ENCODE results near the gene BAHCC1.

Gene BAHCC1

DNA sequence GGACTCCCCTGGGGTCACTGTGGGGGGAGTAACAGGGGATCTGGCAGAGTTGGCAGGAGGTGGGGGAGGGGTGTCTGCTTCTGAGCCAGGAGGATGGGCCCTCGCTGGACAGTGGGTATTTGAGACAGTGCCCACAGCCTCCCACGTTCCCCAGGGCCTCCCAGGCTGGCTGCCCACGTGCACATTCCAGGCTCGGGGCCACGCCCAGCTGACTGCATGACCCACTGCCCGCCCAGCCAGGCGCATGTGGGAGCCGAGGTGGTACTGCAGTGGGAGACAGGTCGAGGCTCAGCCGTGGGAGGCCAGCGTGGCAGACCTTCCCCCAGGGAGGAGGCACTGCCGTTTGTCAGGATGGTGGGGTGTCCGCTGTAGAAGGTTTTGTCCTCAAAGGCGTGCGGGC is 38.8 kb downstream of the BAHCC1 start:
- no peaks in the 10 kb centered on the region for H3K27me3 ChIP-seq (ENCODE audit: insufficient read depth, low read length)
- WGBS: 89% methylated on average over 15 of the region's 15 CpGs

DNA sequence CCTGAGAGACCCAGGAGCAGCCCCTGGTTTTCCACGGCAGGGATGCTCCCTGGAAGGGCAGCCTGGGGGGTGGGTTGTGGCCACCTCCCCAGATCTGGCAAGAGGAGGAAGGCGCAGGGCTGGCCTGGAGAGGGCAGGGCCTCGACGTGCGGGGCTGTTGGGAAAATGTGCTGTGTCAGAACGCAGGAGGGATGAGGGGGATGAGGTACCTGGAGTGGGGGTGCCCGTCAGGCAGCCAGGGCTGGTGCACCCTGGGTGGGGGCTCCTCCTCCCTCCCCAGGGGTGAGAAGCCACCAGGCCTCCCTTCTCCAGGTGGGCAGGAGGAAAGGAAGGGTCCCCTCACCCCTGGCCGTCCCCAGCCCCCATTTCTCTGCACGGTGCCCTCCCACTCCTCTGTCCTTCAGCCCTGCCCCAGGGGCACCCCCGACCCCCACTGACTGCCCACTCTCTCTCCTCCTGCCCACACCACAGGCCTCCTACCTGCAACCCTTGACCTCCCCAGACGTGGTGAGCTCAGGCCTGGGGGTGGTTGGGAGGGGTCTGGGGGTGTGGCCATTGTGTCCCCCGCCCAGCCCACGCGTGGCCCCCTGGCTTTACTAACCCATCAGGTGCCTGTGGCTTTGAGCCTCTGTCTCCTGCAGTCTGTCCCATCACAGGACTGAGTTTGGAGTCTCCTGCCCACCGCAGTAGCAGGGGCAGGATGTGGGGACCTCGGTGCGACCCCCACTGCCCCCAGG is 39.6 kb downstream of the BAHCC1 start:
- no peaks in the 10 kb centered on the region for H3K4me1 ChIP-seq (ENCODE audit: insufficient read depth, low read length)
- WGBS: 87% methylated on average over 15 of the region's 17 CpGs

More for the DNA sequence above, 38.8 kb downstream of the BAHCC1 start:
- no peaks in the 10 kb centered on the region for H3K9me3 ChIP-seq (ENCODE audit: insufficient read depth, low read depth, low read length)
- no peaks in the 10 kb centered on the region for H3K4me1 ChIP-seq (ENCODE audit: insufficient read depth, low read length)
- H3K9ac ChIP-seq (ENCODE audit: low read depth, low read length): no peak overlapping the region
- no peak overlapping the region for H3K27ac ChIP-seq (ENCODE audit: low read depth, low read length)
- H3K4me3 ChIP-seq (ENCODE audit: low read length): no peak overlapping the region
- no peaks in the 10 kb centered on the region for H3K36me3 ChIP-seq (ENCODE audit: insufficient read depth, low read length)

DNA sequence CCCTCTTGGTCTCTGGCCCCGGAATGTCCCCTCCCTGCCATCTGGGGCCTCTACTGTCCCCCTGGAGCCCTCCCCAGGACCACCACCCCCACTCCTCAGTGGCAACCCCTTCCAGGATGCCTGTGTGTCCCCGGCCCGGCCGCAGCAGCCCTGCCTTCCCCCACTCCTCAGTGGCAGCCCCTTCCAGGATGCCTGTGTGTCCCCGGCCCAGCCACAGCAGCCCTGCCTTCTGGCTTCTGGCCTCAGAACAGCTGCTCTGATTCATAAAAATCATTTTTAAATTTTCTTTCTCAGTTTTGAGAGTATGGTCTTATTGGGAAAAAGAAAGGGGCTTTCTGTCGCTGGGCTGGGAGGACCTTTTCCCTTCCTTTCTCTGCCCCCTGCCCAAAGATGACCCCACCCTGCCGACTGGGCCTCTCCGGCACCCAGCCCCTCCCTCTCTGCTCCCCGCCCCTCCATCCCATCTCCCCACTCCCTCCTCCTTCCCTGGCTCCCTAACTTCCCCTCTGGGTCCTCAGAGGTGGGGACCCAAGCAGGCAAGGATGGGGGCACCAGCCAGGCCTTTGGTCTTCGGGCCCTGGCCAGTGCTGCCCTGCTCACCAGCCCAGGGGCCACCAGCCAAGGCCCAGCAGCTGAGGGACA is 40.5 kb downstream of the BAHCC1 start:
- Histone ChIP-seq H3K4me3 (ENCODE audit: low read length) (no peak overlapping the region), H3K9me3 (ENCODE audit: insufficient read depth, low read depth, low read length) (no peaks in the 10 kb centered on the region), H3K9ac (ENCODE audit: low read depth, low read length) (no peak overlapping the region), H3K27me3 (ENCODE audit: insufficient read depth, low read length) (no peaks in the 10 kb centered on the region), H3K27ac (ENCODE audit: low read depth, low read length) (no peak overlapping the region), H3K4me1 (ENCODE audit: insufficient read depth, low read length) (no peaks in the 10 kb centered on the region), H3K36me3 (ENCODE audit: insufficient read depth, low read length) (no peaks in the 10 kb centered on the region)
- 77% methylated on average over 9 of the region's 10 CpGs for WGBS

More for the DNA sequence above, 39.6 kb downstream of the BAHCC1 start:
- H3K9me3 ChIP-seq (ENCODE audit: insufficient read depth, low read depth, low read length): no peaks in the 10 kb centered on the region
- H3K27me3 ChIP-seq (ENCODE audit: insufficient read depth, low read length): no peaks in the 10 kb centered on the region
- no peak overlapping the region for H3K4me3 ChIP-seq (ENCODE audit: low read length)
- H3K36me3 ChIP-seq (ENCODE audit: insufficient read depth, low read length): no peaks in the 10 kb centered on the region
- H3K9ac ChIP-seq (ENCODE audit: low read depth, low read length): no peak overlapping the region
- H3K27ac ChIP-seq (ENCODE audit: low read depth, low read length): no peak overlapping the region

DNA sequence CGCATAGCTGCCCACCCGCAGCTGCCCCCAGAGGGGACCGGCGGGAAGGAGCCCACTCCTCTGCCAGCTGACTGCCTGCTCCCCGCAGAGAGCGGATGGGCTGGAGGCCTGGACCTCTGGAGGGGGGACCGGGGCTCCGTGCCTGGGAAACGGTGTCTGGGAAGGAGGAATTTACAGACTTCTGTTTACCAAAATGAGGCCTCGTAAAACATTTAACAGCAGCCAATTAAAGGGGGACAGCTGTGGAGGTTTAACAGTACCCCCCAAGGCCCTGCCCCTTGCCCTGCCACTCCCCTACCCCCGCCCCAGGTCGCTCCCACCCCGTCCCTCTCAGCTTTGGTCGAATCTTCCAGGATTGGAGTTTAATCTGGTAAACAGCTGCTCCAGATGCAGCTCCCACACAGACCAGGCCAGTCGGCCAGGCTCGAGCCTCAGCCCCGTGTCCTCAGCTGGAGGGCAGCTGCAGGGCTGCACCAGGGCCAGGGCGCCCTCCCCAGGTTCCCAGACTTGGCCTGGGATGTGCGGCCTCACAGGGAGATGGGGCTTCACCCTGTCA is 41.1 kb downstream of the BAHCC1 start:
- Histone ChIP-seq H3K27me3 (ENCODE audit: insufficient read depth, low read length) (no peaks in the 10 kb centered on the region), H3K27ac (ENCODE audit: low read depth, low read length) (no peak overlapping the region), H3K9ac (ENCODE audit: low read depth, low read length) (no peak overlapping the region), H3K4me1 (ENCODE audit: insufficient read depth, low read length) (no peaks in the 10 kb centered on the region), H3K9me3 (ENCODE audit: insufficient read depth, low read depth, low read length) (no peaks in the 10 kb centered on the region), H3K4me3 (ENCODE audit: low read length) (no peak overlapping the region), H3K36me3 (ENCODE audit: insufficient read depth, low read length) (no peaks in the 10 kb centered on the region)
- WGBS: 71% methylated on average over 19 of the region's 19 CpGs

DNA sequence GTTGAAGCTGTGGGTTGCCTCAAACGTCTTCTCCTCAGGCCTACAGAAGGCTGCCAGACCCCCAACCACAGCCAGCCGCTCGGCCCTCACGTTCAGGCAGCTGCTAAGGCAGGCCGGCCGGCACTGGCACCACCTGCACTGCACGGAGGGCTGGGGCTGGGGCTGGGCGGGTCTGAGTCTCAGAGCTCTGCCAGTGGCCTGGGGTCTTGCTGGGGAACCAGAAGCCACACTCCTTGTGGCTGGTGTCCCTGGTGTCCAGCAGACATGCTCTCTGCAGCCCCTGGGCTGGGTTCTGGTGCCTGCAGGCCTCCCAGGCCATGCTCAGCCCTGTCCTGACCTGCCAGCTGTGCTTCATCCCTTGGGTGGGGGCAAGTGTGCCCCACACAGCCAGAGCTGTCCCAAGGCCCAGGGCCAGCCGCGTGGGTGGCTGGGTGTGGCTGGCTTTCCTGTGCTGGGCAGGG is 42.0 kb downstream of the BAHCC1 start:
- Histone ChIP-seq H3K9ac (ENCODE audit: low read depth, low read length) (no peak overlapping the region), H3K4me1 (ENCODE audit: insufficient read depth, low read length) (no peaks in the 10 kb centered on the region), H3K4me3 (ENCODE audit: low read length) (no peak overlapping the region), H3K27ac (ENCODE audit: low read depth, low read length) (no peak overlapping the region), H3K36me3 (ENCODE audit: insufficient read depth, low read length) (no peaks in the 10 kb centered on the region), H3K9me3 (ENCODE audit: insufficient read depth, low read depth, low read length) (no peaks in the 10 kb centered on the region), H3K27me3 (ENCODE audit: insufficient read depth, low read length) (no peaks in the 10 kb centered on the region)
- 87% methylated on average over 10 of the region's 10 CpGs for WGBS

DNA sequence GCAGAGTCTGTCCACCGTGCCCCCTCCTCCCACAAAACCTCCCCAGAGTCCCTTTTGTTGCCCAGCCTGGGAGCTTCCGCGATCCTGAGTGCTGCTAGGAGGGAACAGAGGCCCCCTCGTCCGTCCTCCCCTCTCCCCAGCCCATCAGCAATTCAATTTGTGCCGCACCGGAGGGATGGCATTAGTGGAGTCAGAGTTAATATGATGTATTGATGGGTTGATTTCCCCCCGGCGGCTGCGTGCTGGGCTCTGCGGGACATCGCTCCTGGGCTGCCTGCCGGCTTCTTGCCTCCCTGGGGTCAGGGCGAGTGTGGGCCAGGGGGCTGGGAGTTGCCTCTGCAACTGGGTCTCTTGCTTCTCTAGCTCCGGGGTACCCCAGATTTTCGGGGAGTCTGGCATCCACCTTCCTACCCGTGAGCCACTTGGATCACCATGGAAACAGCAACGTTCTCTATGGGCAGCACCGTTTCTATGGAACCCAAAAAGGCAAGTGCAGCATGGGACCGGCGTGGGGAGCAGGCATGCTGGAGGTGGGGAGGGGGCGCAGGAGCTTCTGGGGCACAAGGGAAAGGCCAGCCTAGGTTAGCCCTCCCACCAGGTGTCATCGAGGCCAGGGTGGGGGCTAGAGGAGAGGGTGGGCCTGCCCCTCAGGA is 42.9 kb downstream of the BAHCC1 start:
- no peaks in the 10 kb centered on the region for H3K27me3 ChIP-seq (ENCODE audit: insufficient read depth, low read length)
- H3K9ac ChIP-seq (ENCODE audit: low read depth, low read length): no peak overlapping the region
- H3K27ac ChIP-seq (ENCODE audit: low read depth, low read length): no peak overlapping the region
- H3K9me3 ChIP-seq (ENCODE audit: insufficient read depth, low read depth, low read length): no peaks in the 10 kb centered on the region
- no peak overlapping the region for H3K4me3 ChIP-seq (ENCODE audit: low read length)
- no peaks in the 10 kb centered on the region for H3K36me3 ChIP-seq (ENCODE audit: insufficient read depth, low read length)
- no peaks in the 10 kb centered on the region for H3K4me1 ChIP-seq (ENCODE audit: insufficient read depth, low read length)
- WGBS: 90% methylated on average over 20 of the region's 23 CpGs

DNA sequence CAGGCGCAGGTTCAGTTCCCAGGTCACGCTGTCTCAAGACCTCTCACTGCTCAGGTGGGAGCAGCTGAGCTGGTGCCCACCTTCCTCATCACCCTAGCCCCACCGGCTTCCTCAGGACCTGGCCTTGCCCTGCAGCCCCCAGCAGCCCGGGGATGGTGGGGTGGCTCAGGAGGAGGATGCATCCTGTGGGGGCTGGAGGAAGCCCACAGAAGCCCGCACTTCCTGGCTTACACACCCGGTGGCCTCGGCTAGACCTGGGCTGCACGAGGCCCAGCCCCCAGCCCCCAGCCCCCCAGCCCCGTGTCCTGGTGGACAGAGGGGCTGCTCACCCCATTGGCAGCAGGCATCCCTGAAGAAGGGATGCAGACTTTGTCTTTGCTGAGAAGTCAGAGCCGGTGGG is 43.4 kb downstream of the BAHCC1 start:
- H3K4me3 ChIP-seq (ENCODE audit: low read length): no peak overlapping the region
- no peaks in the 10 kb centered on the region for H3K4me1 ChIP-seq (ENCODE audit: insufficient read depth, low read length)
- no peak overlapping the region for H3K27ac ChIP-seq (ENCODE audit: low read depth, low read length)
- no peaks in the 10 kb centered on the region for H3K27me3 ChIP-seq (ENCODE audit: insufficient read depth, low read length)
- no peaks in the 10 kb centered on the region for H3K36me3 ChIP-seq (ENCODE audit: insufficient read depth, low read length)
- 83% methylated on average over 10 of the region's 10 CpGs for WGBS
- H3K9ac ChIP-seq (ENCODE audit: low read depth, low read length): no peak overlapping the region
- no peaks in the 10 kb centered on the region for H3K9me3 ChIP-seq (ENCODE audit: insufficient read depth, low read depth, low read length)

DNA sequence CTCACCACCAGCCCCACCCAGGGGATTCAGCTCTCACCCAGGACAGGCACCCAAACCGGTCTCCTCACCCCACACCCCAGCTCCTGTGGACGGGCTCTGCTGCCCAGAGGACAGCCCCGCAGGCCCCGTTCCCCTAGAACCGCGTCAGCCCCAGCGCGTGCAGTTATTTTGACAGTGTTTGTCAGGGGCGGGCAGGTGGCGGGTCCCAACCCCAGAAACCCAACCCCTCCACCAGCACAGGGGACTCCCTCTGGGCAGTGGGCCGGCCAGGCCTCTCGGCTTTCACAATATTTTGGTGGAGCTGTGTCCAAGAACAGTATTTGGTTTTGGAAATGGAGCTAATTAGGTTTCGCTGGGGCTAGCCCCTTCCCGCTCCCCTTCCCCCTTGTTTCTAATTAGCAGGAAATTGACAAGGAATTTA is 44.8 kb downstream of the BAHCC1 start:
- Histone ChIP-seq H3K27ac (ENCODE audit: low read depth, low read length) (no peak overlapping the region), H3K4me3 (ENCODE audit: low read length) (no peak overlapping the region), H3K36me3 (ENCODE audit: insufficient read depth, low read length) (no peaks in the 10 kb centered on the region), H3K9ac (ENCODE audit: low read depth, low read length) (no peak overlapping the region), H3K27me3 (ENCODE audit: insufficient read depth, low read length) (no peaks in the 10 kb centered on the region), H3K4me1 (ENCODE audit: insufficient read depth, low read length) (no peaks in the 10 kb centered on the region), H3K9me3 (ENCODE audit: insufficient read depth, low read depth, low read length) (no peaks in the 10 kb centered on the region)
- WGBS: 79% methylated on average over 13 of the region's 14 CpGs

DNA sequence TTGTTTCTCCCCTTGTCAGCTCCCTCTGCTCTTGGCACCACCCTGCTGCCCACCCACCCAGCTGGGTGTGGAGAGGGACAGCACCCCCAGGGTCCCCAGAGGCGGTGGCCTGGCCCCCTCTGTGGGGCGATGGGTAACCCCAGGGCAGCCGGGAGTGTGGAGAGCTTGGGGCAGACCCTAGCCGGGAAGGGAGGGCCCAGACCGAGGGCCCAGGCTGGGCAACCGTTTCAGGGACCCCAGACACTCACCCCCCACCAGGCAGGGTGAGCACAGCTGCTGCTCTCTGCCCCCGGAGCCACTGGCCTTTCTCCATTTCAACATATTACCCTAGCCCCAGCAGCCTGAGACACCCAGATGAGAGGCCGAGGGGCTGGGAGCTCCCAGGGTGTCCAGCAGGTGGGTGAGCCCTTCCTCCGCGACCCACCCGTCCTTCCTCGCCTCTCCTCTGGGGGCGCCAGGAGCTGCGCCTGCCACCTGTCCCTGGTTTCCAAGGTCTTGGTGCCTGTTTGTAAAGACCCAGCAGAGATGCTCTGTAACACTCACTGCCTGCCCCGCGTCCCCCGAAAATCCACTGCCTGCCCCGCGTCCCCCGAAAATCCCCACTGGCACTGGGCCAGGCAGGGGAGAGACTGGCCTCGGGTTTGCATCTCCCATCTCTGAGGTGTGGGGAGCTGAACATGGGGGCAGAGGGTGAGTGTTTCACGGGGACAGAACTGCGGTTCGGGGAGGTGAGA is 45.4 kb downstream of the BAHCC1 start:
- Histone ChIP-seq H3K9me3 (ENCODE audit: insufficient read depth, low read depth, low read length) (no peaks in the 10 kb centered on the region), H3K4me1 (ENCODE audit: insufficient read depth, low read length) (no peaks in the 10 kb centered on the region), H3K4me3 (ENCODE audit: low read length) (no peak overlapping the region), H3K9ac (ENCODE audit: low read depth, low read length) (no peak overlapping the region), H3K36me3 (ENCODE audit: insufficient read depth, low read length) (no peaks in the 10 kb centered on the region), H3K27ac (ENCODE audit: low read depth, low read length) (no peak overlapping the region), H3K27me3 (ENCODE audit: insufficient read depth, low read length) (no peaks in the 10 kb centered on the region)
- WGBS: 47% methylated on average over 24 of the region's 24 CpGs

DNA sequence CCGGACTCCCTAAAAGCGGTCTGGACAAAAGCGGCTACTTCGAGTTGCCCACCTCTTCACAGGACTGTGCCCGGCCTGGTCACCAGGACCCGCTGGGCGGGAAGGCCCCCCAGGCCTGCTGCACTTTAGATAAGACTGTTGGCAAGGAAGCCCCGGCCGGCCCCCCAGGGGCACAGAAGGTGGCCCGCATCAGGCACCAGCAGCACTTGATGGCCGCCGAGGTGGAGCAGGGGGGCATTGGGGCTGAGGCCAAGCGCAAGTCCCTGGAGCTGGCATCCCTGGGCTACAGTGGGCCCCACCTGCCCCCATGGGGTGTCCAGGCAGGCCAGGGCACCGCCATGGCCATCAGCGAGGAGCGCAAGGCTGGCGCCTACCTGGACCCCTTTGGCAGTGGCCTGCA is 47.5 kb downstream of the BAHCC1 start:
- Histone ChIP-seq H3K9me3 (ENCODE audit: insufficient read depth, low read depth, low read length) (no peaks in the 10 kb centered on the region), H3K4me3 (ENCODE audit: low read length) (no peak overlapping the region), H3K36me3 (ENCODE audit: insufficient read depth, low read length) (no peaks in the 10 kb centered on the region; the same call in 1 of the 2 replicates), H3K9ac (ENCODE audit: low read depth, low read length) (no peak overlapping the region), H3K27ac (ENCODE audit: low read depth, low read length) (no peak overlapping the region), H3K27me3 (ENCODE audit: insufficient read depth, low read length) (no peaks in the 10 kb centered on the region), H3K4me1 (ENCODE audit: insufficient read depth, low read length) (no peaks in the 10 kb centered on the region)
- WGBS: 95% methylated on average over 17 of the region's 17 CpGs

Data from HUES64 (cell line).